ENCODE results near the gene BCAP31.

DNA sequence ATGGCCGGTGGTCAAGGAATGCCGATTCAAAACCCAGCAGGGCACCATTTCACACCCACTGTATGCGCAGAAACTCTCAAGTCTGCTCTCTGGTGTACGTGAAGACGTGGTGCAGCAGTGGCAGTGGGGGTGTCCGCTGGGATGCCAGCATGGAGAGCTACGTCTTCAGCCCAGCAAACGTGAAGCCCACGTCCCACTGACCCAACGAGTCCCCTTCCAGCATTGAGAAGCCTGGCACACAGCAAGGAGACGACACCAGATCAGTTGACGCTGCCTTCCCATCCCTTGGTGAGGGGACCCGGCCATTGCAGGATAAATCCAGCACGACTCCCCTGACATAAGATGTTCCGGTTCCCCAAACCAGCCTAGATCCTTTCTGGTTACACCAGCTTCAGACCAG, 37.7 kb upstream of the BCAP31 start:
- TF ChIP-seq, protein P1, sequence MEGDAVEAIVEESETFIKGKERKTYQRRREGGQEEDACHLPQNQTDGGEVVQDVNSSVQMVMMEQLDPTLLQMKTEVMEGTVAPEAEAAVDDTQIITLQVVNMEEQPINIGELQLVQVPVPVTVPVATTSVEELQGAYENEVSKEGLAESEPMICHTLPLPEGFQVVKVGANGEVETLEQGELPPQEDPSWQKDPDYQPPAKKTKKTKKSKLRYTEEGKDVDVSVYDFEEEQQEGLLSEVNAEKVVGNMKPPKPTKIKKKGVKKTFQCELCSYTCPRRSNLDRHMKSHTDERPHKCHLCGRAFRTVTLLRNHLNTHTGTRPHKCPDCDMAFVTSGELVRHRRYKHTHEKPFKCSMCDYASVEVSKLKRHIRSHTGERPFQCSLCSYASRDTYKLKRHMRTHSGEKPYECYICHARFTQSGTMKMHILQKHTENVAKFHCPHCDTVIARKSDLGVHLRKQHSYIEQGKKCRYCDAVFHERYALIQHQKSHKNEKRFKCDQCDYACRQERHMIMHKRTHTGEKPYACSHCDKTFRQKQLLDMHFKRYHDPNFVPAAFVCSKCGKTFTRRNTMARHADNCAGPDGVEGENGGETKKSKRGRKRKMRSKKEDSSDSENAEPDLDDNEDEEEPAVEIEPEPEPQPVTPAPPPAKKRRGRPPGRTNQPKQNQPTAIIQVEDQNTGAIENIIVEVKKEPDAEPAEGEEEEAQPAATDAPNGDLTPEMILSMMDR (IDR thresholded peaks at IDR 0.05), result no peak
- no peak for TF ChIP-seq POLR2A (IDR thresholded peaks at IDR 0.05)

Data from heart left ventricle (tissue), 13 donors.